Liver (tissue), 9 donors: ENCODE data around the gene GCDH. TPM values are rescaled to one million over a fixed set of nuclear protein-coding genes. Genes with fewer than 3 reads are reported as not detected.

Experiments
- DNase-seq: peaks from one replicate; pipeline ENCODE4 v3.0.0-alpha.2; 2017; ENCODE audit warnings: low spot score
- H3K27ac ChIP-seq, 2 donors: one replicate each; pipeline ENCODE4 v1.7.0; 2013; ENCODE audit warnings: inconsistent platforms in 2 of 2, low read length in 2 of 2, control low read depth in 1 of 2, low read depth in 1 of 2, mild to moderate bottlenecking in 1 of 2
- H3K27me3 ChIP-seq, 4 donors: one replicate each; pipeline versions ENCODE4 v1.6.1 to v1.7.0; 2013; ENCODE audit warnings: low read length in 3 of 4, inconsistent platforms in 1 of 4, mild to moderate bottlenecking in 1 of 4, moderate library complexity in 1 of 4; ENCODE audit not compliant: control insufficient read depth in 4 of 4, insufficient read depth in 4 of 4
- H3K36me3 ChIP-seq, 4 donors: one replicate each; pipeline versions ENCODE4 v1.6.1 to v1.7.0; 2013; ENCODE audit warnings: low read length in 3 of 4, mild to moderate bottlenecking in 3 of 4, low read depth in 1 of 4, moderate library complexity in 1 of 4; ENCODE audit not compliant: control insufficient read depth in 4 of 4, insufficient read depth in 3 of 4
- H3K4me1 ChIP-seq, 4 donors: one replicate each; pipeline versions ENCODE4 v1.6.1 to v1.7.0; 2013; ENCODE audit warnings: low read length in 3 of 4, mild to moderate bottlenecking in 3 of 4, moderate library complexity in 1 of 4; ENCODE audit not compliant: control insufficient read depth in 4 of 4, insufficient read depth in 4 of 4
- H3K4me3 ChIP-seq, 3 donors: one replicate each; pipeline versions ENCODE4 v1.6.1 to v1.7.0; 2013; ENCODE audit warnings: low read length in 3 of 3, control low read depth in 1 of 3, low read depth in 1 of 3, mild to moderate bottlenecking in 1 of 3
- H3K9ac ChIP-seq, 2 donors: one replicate each; pipeline ENCODE4 v1.7.0; 2013; ENCODE audit warnings: low read length in 2 of 2, mild to moderate bottlenecking in 2 of 2, moderate library complexity in 2 of 2, control low read depth in 1 of 2, low read depth in 1 of 2
- H3K9me3 ChIP-seq, 4 donors: one replicate each; pipeline versions ENCODE4 v1.6.1 to v1.7.0; 2013; ENCODE audit warnings: low read length in 3 of 4; ENCODE audit not compliant: control insufficient read depth in 4 of 4
- CTCF ChIP-seq: fragments of 150-350 bp; IDR thresholded peaks from 2 replicates; pipeline ENCODE4 v1.5.1; 2017; ENCODE audit warnings: improper control_type of control experiment, low read depth, low read length; ENCODE audit not compliant: missing input control
- EGR1 ChIP-seq, 2 donors: IDR thresholded peaks; 2 replicates each; pipeline ENCODE4 v1.6.1; 2016 to 2018; ENCODE audit warnings: antibody characterized with exemption in 2 of 2, low read depth in 2 of 2
- FOXA2 ChIP-seq: IDR thresholded peaks from 2 replicates; pipeline ENCODE4 v1.6.1; 2016; ENCODE audit warnings: antibody characterized with exemption
- GABPA ChIP-seq, 2 donors: IDR thresholded peaks in 1 of 2; conservative IDR thresholded peaks in 1 of 2; 2 replicates each; pipeline ENCODE4 v1.6.1; 2016; ENCODE audit warnings: antibody characterized with exemption in 2 of 2, mild to moderate bottlenecking in 1 of 2, moderate library complexity in 1 of 2
- HNF4G ChIP-seq: IDR thresholded peaks from 2 replicates; pipeline ENCODE4 v1.6.1; 2016; ENCODE audit warnings: antibody characterized with exemption
- JUND ChIP-seq, 2 donors: IDR thresholded peaks; 2 replicates each; pipeline ENCODE4 v1.6.1; 2016; ENCODE audit warnings: antibody characterized with exemption in 2 of 2
- MAX ChIP-seq: IDR thresholded peaks from 2 replicates; pipeline ENCODE4 v1.6.1; 2016; ENCODE audit warnings: antibody characterized with exemption
- RAD21 ChIP-seq, 2 donors: IDR thresholded peaks; 2 replicates each; pipeline ENCODE4 v1.6.1; 2016; ENCODE audit warnings: antibody characterized with exemption in 2 of 2, mild to moderate bottlenecking in 2 of 2
- REST ChIP-seq: IDR thresholded peaks from 2 replicates; pipeline ENCODE4 v1.6.1; 2016; ENCODE audit warnings: antibody characterized with exemption, mild to moderate bottlenecking
- RXRA ChIP-seq, 2 donors: IDR thresholded peaks; 2 replicates each; pipeline ENCODE4 v1.6.1; 2017 to 2018; ENCODE audit warnings: antibody characterized with exemption in 2 of 2, mild to moderate bottlenecking in 1 of 2
- SP1 ChIP-seq: IDR thresholded peaks from 2 replicates; pipeline ENCODE4 v1.6.1; 2018; ENCODE audit warnings: antibody characterized with exemption, mild to moderate bottlenecking
- TAF1 ChIP-seq: conservative IDR thresholded peaks from 2 replicates; pipeline ENCODE4 v1.6.1; 2016; ENCODE audit warnings: antibody characterized with exemption, mild to moderate bottlenecking
- ZBTB33 ChIP-seq: IDR thresholded peaks from 2 replicates; pipeline ENCODE4 v1.6.1; 2016; ENCODE audit warnings: antibody characterized with exemption
- WGBS: extraction: QIAGEN DNeasy Blood & Tissue Kit; methylation state at CpG from one replicate; pipeline ENCODE4 v1.1.7; 2013; 5-methylcytosine and 5-hydroxymethylcytosine counted together
- polyA plus RNA-seq, 2 donors: library from polyadenylated mRNA; stranded (reverse) in 1 of 2; unstranded in 1 of 2; fragments of 200-250 nt in 1 of 2; fragments of >200 nt in 1 of 2; fragmentation: Nextera tagmentation in 1 of 2; extraction: Ambion mirVana in 1 of 2; gene quantifications; one replicate each; pipeline versions ENCODE4 v1.2.1 to v1.2.3, GENCODE V29; 2013 to 2015
- total RNA-seq, 2 donors: library from RNA; depleted of rRNA; stranded (reverse); fragments of >200 nt; gene quantifications; one replicate each; pipeline ENCODE4 v1.2.3, GENCODE V29; 2014
- donor health status: healthy.
- donor health status: healthy.
- donor health status: healthy.
- donor health status: healthy.
- donor health status: healthy.

The GCDH gene
- total and polyA plus RNA-seq, 4 donors: 65.8 to 118 (median 78.1) TPM

GRCh38 chr19:12884926-12885748 lies 5.8 kb upstream of the GCDH start:
- H3K4me1 ChIP-seq: peaks cover 2 to 22% (median 9%) of the 10 kb centered on the region in 4 donors
- no peak for TF ChIP-seq RXRA (IDR thresholded peaks at IDR 0.05)
- no peak for TF ChIP-seq TAF1
- TF ChIP-seq ZBTB33: no peak
- no peak for TF ChIP-seq SP1
- peak; percentile 42 to 66 for TF ChIP-seq RAD21 (IDR thresholded peaks at IDR 0.05)
- no peak for TF ChIP-seq EGR1 (IDR thresholded peaks at IDR 0.05; ENCODE audit: low read depth in 2 of 2)
- no peak for TF ChIP-seq JUND (IDR thresholded peaks at IDR 0.05)
- no peak for TF ChIP-seq FOXA2
- TF ChIP-seq REST: no peak
- no peak for TF ChIP-seq MAX
- TF ChIP-seq GABPA (IDR thresholded peaks at IDR 0.05 in 1 of 2, conservative IDR thresholded peaks at IDR 0.05 in 1 of 2): no peak
- TF ChIP-seq CTCF: peak; percentile 32
- no peak for TF ChIP-seq HNF4G
- WGBS: 6% methylated on average over 73 of the region's 73 CpGs
- peaks cover 5 to 21% (median 12%) of the 10 kb centered on the region in 4 donors for H3K9me3 ChIP-seq
- no peak overlapping the region for H3K9ac ChIP-seq
- peak overlapping the region in 1 of 3 donors; percentile 46 for H3K4me3 ChIP-seq
- peak; percentile 85 for DNase-seq
- H3K36me3 ChIP-seq: no peaks in the 10 kb centered on the region
- peaks cover 0 to 6% (median 0%) of the 10 kb centered on the region in 4 donors for H3K27me3 ChIP-seq
- no peak overlapping the region for H3K27ac ChIP-seq
